Hepatocyte (in vitro differentiated cells): Measurements from ENCODE around the gene NCOA3. TPM values are rescaled to one million over a fixed set of nuclear protein-coding genes. Genes with fewer than 3 reads are reported as not detected.

Source experiments
- DNase-seq: peaks from one replicate; pipeline ENCODE4 v3.0.0-alpha.2; 2016; ENCODE audit warnings: low spot score
- H2AFZ ChIP-seq: fragments of 200-600 bp; sonication (generic); 2 replicates; pipeline ENCODE4 v1.6.0; 2016; ENCODE audit warnings: antibody characterized with exemption, mild to moderate bottlenecking
- H3K27ac ChIP-seq: fragments of 200-600 bp; sonication (generic); 2 replicates; pipeline ENCODE4 v1.5.1; 2016; ENCODE audit warnings: mild to moderate bottlenecking
- H3K27me3 ChIP-seq: fragments of 200-600 bp; sonication (generic); 2 replicates; pipeline ENCODE4 v1.6.1; 2016
- H3K36me3 ChIP-seq: fragments of 200-600 bp; sonication (generic); replicated peaks from 2 replicates; pipeline ENCODE4 v1.5.1; 2016; ENCODE audit warnings: low read depth; ENCODE audit not compliant: insufficient read depth
- H3K4me1 ChIP-seq: fragments of 200-600 bp; sonication (generic); 2 replicates; pipeline ENCODE4 v1.5.1; 2016; ENCODE audit warnings: mild to moderate bottlenecking, moderate library complexity; ENCODE audit not compliant: insufficient read depth
- H3K4me2 ChIP-seq: fragments of 200-600 bp; sonication (generic); 2 replicates; pipeline ENCODE4 v1.6.0; 2016
- H3K4me3 ChIP-seq: fragments of 200-600 bp; sonication (generic); 2 replicates; pipeline ENCODE4 v1.5.1; 2016; ENCODE audit warnings: mild to moderate bottlenecking
- H3K79me2 ChIP-seq: fragments of 200-600 bp; sonication (generic); 2 replicates; pipeline ENCODE4 v1.6.0; 2017; ENCODE audit warnings: mild to moderate bottlenecking
- H3K9me2 ChIP-seq: fragments of 200-600 bp; sonication (generic); replicated peaks from 2 replicates; pipeline ENCODE4 v1.6.0; 2017; ENCODE audit warnings: mild to moderate bottlenecking; ENCODE audit not compliant: insufficient read depth
- H3K9me3 ChIP-seq: fragments of 200-600 bp; sonication (generic); 2 replicates; pipeline ENCODE4 v1.5.1; 2016; ENCODE audit warnings: low read depth, mild to moderate bottlenecking
- H4K20me1 ChIP-seq: fragments of 200-600 bp; sonication (generic); 2 replicates; pipeline ENCODE4 v1.6.0; 2016; ENCODE audit warnings: mild to moderate bottlenecking; ENCODE audit not compliant: insufficient read depth, poor library complexity, severe bottlenecking
- CTCF ChIP-seq: fragments of 200-600 bp; sonication (generic); IDR thresholded peaks from 2 replicates; pipeline ENCODE4 v1.5.1; 2016; ENCODE audit warnings: antibody characterized with exemption, mild to moderate bottlenecking; ENCODE audit not compliant: poor library complexity
- EZH2 ChIP-seq: fragments of 200-600 bp; sonication (generic); IDR thresholded peaks from 2 replicates; pipeline ENCODE4 v1.6.1; 2016; ENCODE audit warnings: antibody characterized with exemption, mild to moderate bottlenecking, borderline replicate concordance
- EZH2phosphoT487 ChIP-seq: fragments of 200-600 bp; sonication (generic); IDR thresholded peaks from one replicate; pipeline ENCODE4 v1.6.1; 2018; ENCODE audit warnings: antibody characterized with exemption, mild to moderate bottlenecking, low read depth, moderate library complexity; ENCODE audit not compliant: unreplicated experiment, severe bottlenecking
- WGBS: methylation state at CpG from one replicate; pipeline ENCODE4 v1.1.6; 2016; ENCODE audit warnings: low lambda C conversion rate; ENCODE audit errors: missing lambda C conversion rate; 5-methylcytosine and 5-hydroxymethylcytosine counted together
- polyA plus RNA-seq: library from polyadenylated mRNA; unstranded; fragments of >200 nt; fragmentation: Nextera tagmentation; extraction: Ambion mirVana; gene quantifications from 2 replicates; pipeline ENCODE4 v1.2.1, GENCODE V29; 2016
- total RNA-seq: library from RNA; depleted of rRNA; stranded (reverse); fragments of >200 nt; gene quantifications from 2 replicates; pipeline ENCODE4 v1.2.3, GENCODE V29; 2014

Gene NCOA3
- total and polyA plus RNA-seq, 2 experiments from 2014 or later = 12.7 to 28.6 TPM

- no peaks in the 10 kb centered on the region for H3K4me1 ChIP-seq
- no peaks in the 10 kb centered on the region for H3K9me3 ChIP-seq
- DNase-seq = no peak
- no peak for TF ChIP-seq EZH2
- no peak for TF ChIP-seq CTCF
- no peak for TF ChIP-seq EZH2phosphoT487
- H3K36me3 ChIP-seq = no peaks in the 10 kb centered on the region
- no peaks in the 10 kb centered on the region for H3K27me3 ChIP-seq
- H3K79me2 ChIP-seq = no peaks in the 10 kb centered on the region
- H3K9me2 ChIP-seq = no peaks in the 10 kb centered on the region
- H3K4me2 ChIP-seq = no peak overlapping the region
- no peak overlapping the region for H3K27ac ChIP-seq
- no peak overlapping the region for H2AFZ ChIP-seq
- WGBS = 86% methylated on average over 6 of the region's 6 CpGs
- no peaks in the 10 kb centered on the region for H4K20me1 ChIP-seq
- no peak overlapping the region for H3K4me3 ChIP-seq
Observed at GRCh38 chr20:47480239-47480638, 21.4 kb upstream of the NCOA3 start.

GRCh38 chr20:47480705-47481104 is 21.0 kb upstream of the NCOA3 start:
- Histone ChIP-seq H3K36me3 (no peaks in the 10 kb centered on the region), H3K4me2 (no peak overlapping the region), H3K79me2 (no peaks in the 10 kb centered on the region), H3K27ac (no peak overlapping the region), H3K4me1 (no peaks in the 10 kb centered on the region), H3K9me2 (no peaks in the 10 kb centered on the region), H3K27me3 (no peaks in the 10 kb centered on the region), H3K4me3 (no peak overlapping the region), H3K9me3 (no peaks in the 10 kb centered on the region), H2AFZ (no peak overlapping the region), H4K20me1 (no peaks in the 10 kb centered on the region)
- DNase-seq = no peak
- TF ChIP-seq EZH2phosphoT487 (no peak), EZH2 (no peak), CTCF (no peak)

- H3K27ac ChIP-seq = no peak overlapping the region
- no peak overlapping the region for H3K4me3 ChIP-seq
- DNase-seq = no peak
- H3K9me3 ChIP-seq = no peaks in the 10 kb centered on the region
- H3K27me3 ChIP-seq = no peaks in the 10 kb centered on the region
- H3K9me2 ChIP-seq = no peaks in the 10 kb centered on the region
- no peak overlapping the region for H2AFZ ChIP-seq
- WGBS = 72% methylated on average over 15 of the region's 15 CpGs
- TF ChIP-seq EZH2phosphoT487 (no peak), CTCF (no peak), EZH2 (no peak)
- H4K20me1 ChIP-seq = no peaks in the 10 kb centered on the region
- H3K79me2 ChIP-seq = no peaks in the 10 kb centered on the region
- no peaks in the 10 kb centered on the region for H3K4me1 ChIP-seq
- no peak overlapping the region for H3K4me2 ChIP-seq
- H3K36me3 ChIP-seq = no peaks in the 10 kb centered on the region
Observed at GRCh38 chr20:47481330-47482216, 20.1 kb upstream of the NCOA3 start.
